Osteoblast (primary cell): ENCODE measurements around the gene ACOT7. TPM values are rescaled to one million over a fixed set of nuclear protein-coding genes. Genes with fewer than 3 reads are reported as not detected.

Experiments used
- DNase-seq: peaks from one replicate; pipeline ENCODE4 v3.0.0; 2011; ENCODE audit warnings: low spot score, mixed read lengths; ENCODE audit not compliant: insufficient read length; ENCODE audit errors: missing footprints
- H2AFZ ChIP-seq: 2 replicates; pipeline ENCODE4 v1.6.0; 2011; ENCODE audit warnings: mild to moderate bottlenecking, low read length
- H3K27ac ChIP-seq: 2 replicates; pipeline ENCODE4 v1.5.1; 2011; ENCODE audit warnings: mild to moderate bottlenecking, low read depth, low read length, moderate library complexity
- H3K27me3 ChIP-seq: 2 replicates; pipeline ENCODE4 v1.6.0; 2012; ENCODE audit warnings: mild to moderate bottlenecking, control low read depth, inconsistent platforms, low read length, moderate library complexity; ENCODE audit not compliant: insufficient read depth
- H3K36me3 ChIP-seq: 2 replicates; pipeline ENCODE4 v1.5.1; 2011; ENCODE audit warnings: mild to moderate bottlenecking, low read length, control low read depth, moderate library complexity; ENCODE audit not compliant: insufficient read depth
- H3K4me1 ChIP-seq: 2 replicates; pipeline ENCODE4 v1.5.1; 2011; ENCODE audit warnings: mild to moderate bottlenecking, low read length, control low read depth, moderate library complexity; ENCODE audit not compliant: insufficient read depth
- H3K4me2 ChIP-seq: 2 replicates; pipeline ENCODE4 v1.6.0; 2011; ENCODE audit warnings: mild to moderate bottlenecking, low read length; ENCODE audit not compliant: insufficient read depth
- H3K4me3 ChIP-seq: fragments of 200-600 bp; sonication (generic); 3 replicates; pipeline ENCODE4 v1.5.1; 2012; ENCODE audit warnings: mild to moderate bottlenecking, low read length, inconsistent platforms; ENCODE audit not compliant: insufficient read depth
- H3K79me2 ChIP-seq: 2 replicates; pipeline ENCODE4 v1.6.0; 2012; ENCODE audit warnings: mild to moderate bottlenecking, low read length, control low read depth, inconsistent platforms; ENCODE audit not compliant: insufficient read depth
- H3K9me3 ChIP-seq: 2 replicates; pipeline ENCODE4 v1.5.1; 2011; ENCODE audit warnings: low read depth, low read length, control low read depth
- H4K20me1 ChIP-seq: 2 replicates; pipeline ENCODE4 v1.6.0; 2012; ENCODE audit warnings: mild to moderate bottlenecking, low read length, control low read depth; ENCODE audit not compliant: insufficient read depth
- total RNA-seq: library from RNA; depleted of rRNA; stranded (reverse); fragments of >200 nt; gene quantifications from 2 replicates; pipeline ENCODE4 v1.2.3, GENCODE V29; 2012
- TF ChIP-seq, protein P1 (sequence below): IDR thresholded peaks from 2 replicates; pipeline ENCODE4 v1.5.1; 2011; ENCODE audit warnings: mild to moderate bottlenecking, low read depth, low read length, moderate library complexity; ENCODE audit errors: extremely low read depth

The ACOT7 gene
- total RNA-seq, 1 donor: 10.9 TPM

DNA sequence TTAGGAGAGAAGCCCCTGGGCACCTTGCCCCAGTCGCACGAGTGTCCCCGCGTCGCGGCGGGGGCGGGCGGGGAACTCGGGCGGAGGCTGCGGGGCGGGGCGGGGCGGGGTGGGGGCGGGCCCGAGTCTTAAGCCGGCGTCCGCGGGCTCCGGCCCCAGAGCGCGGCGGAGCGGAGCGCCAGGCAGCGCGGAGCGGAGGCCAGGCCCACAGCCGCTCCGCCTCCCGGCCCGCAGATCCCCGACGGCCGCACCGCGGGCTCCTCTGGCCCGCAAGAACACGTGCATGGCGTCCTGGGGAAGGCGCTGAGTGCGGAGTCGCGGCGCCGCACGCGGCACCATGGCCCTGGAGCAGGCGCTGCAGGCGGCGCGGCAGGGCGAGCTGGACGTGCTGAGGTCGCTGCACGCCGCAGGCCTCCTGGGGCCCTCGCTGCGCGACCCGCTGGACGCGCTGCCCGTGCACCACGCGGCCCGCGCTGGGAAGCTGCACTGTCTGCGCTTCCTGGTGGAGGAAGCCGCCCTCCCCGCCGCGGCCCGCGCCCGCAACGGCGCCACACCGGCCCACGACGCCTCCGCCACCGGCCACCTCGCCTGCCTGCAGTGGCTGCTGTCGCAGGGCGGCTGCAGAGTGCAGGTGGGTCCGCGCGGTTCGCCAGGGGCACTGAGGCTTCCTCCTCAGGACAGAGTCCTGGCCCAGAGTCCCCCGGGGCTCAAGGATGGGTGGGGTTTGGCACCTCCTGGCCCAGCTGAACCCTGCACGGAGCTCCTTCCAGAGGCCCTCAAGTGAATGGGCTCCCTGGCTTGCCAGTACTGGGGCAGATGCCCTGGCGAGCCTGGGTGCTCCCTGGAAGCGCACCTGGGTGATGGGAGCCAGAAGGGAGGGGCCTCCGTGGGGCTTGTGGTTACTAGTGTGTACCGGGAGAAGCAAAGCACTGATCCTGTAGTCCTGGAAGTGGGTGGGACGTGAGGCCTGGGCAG lies 31.3 kb upstream of the ACOT7 start, which contains the start of gene ESPN:
Gene ESPN (plus strand): TSS at position 158 of the 975 bp plus-strand sequence. CDS start 180 bp downstream, at position 338.
- no peak within 1 kb of the TSS for H3K27ac ChIP-seq
- peak; percentile 85 for DNase-seq
- no peak within 1 kb of the TSS for H3K4me2 ChIP-seq
- H3K4me1 ChIP-seq: peaks cover 8% of the 10 kb centered on the region
- H3K4me3 ChIP-seq: no peak within 1 kb of the TSS
- H3K27me3 ChIP-seq: peaks cover 68% of the 10 kb centered on the region
- H2AFZ ChIP-seq: no peak within 1 kb of the TSS
- H3K36me3 ChIP-seq: no peaks in the 10 kb centered on the region
- no peaks in the 10 kb centered on the region for H3K79me2 ChIP-seq
- peaks cover 6% of the 10 kb centered on the region for H4K20me1 ChIP-seq
- TF ChIP-seq, protein P1, sequence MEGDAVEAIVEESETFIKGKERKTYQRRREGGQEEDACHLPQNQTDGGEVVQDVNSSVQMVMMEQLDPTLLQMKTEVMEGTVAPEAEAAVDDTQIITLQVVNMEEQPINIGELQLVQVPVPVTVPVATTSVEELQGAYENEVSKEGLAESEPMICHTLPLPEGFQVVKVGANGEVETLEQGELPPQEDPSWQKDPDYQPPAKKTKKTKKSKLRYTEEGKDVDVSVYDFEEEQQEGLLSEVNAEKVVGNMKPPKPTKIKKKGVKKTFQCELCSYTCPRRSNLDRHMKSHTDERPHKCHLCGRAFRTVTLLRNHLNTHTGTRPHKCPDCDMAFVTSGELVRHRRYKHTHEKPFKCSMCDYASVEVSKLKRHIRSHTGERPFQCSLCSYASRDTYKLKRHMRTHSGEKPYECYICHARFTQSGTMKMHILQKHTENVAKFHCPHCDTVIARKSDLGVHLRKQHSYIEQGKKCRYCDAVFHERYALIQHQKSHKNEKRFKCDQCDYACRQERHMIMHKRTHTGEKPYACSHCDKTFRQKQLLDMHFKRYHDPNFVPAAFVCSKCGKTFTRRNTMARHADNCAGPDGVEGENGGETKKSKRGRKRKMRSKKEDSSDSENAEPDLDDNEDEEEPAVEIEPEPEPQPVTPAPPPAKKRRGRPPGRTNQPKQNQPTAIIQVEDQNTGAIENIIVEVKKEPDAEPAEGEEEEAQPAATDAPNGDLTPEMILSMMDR: no peak
- H3K9me3 ChIP-seq: no peaks in the 10 kb centered on the region

- H3K36me3 ChIP-seq: no peaks in the 10 kb centered on the region
- H3K4me2 ChIP-seq: no peak overlapping the region
- no peak overlapping the region for H3K4me3 ChIP-seq
- H3K79me2 ChIP-seq: no peaks in the 10 kb centered on the region
- peaks cover 6% of the 10 kb centered on the region for H4K20me1 ChIP-seq
- H3K4me1 ChIP-seq: peaks cover 8% of the 10 kb centered on the region
- no peak overlapping the region for H2AFZ ChIP-seq
- H3K27me3 ChIP-seq: peaks cover 75% of the 10 kb centered on the region
- DNase-seq: peak; percentile 92
- no peaks in the 10 kb centered on the region for H3K9me3 ChIP-seq
- no peak overlapping the region for H3K27ac ChIP-seq
- TF ChIP-seq, protein P1: no peak
Measured at GRCh38 chr1:6424000-6424565, 30.5 kb upstream of the ACOT7 start.

DNA sequence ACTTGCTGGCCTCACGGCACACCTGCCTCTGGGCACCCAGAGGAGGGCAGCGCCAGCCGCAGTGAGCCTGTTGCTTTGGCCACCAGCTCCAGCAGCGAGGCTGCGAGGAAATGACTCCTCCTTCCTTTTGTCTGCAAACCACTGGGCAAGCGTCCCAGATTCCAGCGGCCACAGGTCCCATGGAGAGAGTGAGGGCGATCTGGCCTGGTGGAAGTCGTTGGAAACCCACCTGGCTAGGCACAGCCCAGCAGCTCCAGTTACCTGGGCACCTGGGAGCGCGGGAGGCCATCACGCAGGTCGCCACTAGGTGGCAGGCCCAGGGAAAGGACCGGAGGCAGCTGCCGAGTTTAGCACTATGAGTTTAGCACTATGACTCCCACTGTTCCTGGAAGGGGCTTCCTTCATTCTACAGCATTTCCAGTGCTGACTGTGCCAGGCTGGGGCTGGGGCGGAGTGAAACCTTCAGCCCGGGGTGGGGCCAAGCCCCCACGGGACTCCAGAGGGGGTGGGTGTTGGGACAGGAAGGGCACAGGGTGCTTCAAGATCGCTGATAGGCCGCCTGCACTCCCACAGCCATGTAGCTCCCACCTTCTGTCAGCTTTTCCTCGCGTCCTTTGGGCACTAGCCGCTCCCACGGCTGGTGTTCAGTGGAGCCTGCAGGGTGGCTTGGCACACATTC lies 29.9 kb upstream of the ACOT7 start:
- Histone ChIP-seq H3K27me3 (peaks cover 80% of the 10 kb centered on the region), H2AFZ (no peak overlapping the region), H3K4me3 (no peak overlapping the region), H3K9me3 (no peaks in the 10 kb centered on the region), H3K36me3 (no peaks in the 10 kb centered on the region), H3K4me1 (peaks cover 8% of the 10 kb centered on the region), H3K79me2 (no peaks in the 10 kb centered on the region), H4K20me1 (peaks cover 6% of the 10 kb centered on the region), H3K4me2 (peak overlapping the region; percentile 4), H3K27ac (no peak overlapping the region)
- peak; percentile 95 for DNase-seq
- TF ChIP-seq, protein P1: peak; percentile 39
